Right ventricle myocardium inferior (tissue), 1 donor: ENCODE data around the gene PLK3. TPM values are rescaled to one million over a fixed set of nuclear protein-coding genes. Genes with fewer than 3 reads are reported as not detected.
A peak's percentile ranks its signal among the peaks of the same experiment; 100 is the strongest.
"Not testable (repeated sequence)": the region's sequence is repeated elsewhere in the genome, so short reads cannot be mapped to it uniquely, and the experiment has no call there.

Source experiments
- ATAC-seq: fragments of 200-7000 bp; cut with Tn5 transposase; one replicate; pipeline ENCODE4 v1.9.1; 2020; ENCODE audit warnings: mild to moderate bottlenecking, moderate library complexity
- DNase-seq: peaks from one replicate; pipeline ENCODE4 v3.0.0; 2021; ENCODE audit errors: missing footprints
- intact Hi-C: fragments of 100-400 bp; cut with DNase I; formaldehyde crosslinking; loops from one replicate; pipeline ENCODE4 v1.11.0; 2022
- long read RNA-seq: library from polyadenylated mRNA; unstranded; transcript quantifications from one replicate; pipeline ENCODE4 v2.0.0, GENCODE V29; 2021
- total RNA-seq: library from RNA; stranded (reverse); fragmentation: NEBNext Ultra II Directional; extraction: Animal tissue kit (Norgen Biotek cat#: 25700); gene quantifications from one replicate; pipeline ENCODE4 v1.2.1, GENCODE V29; 2021
- donor health status: DM: no; HTN: yes; CAD: no; lungs with severe emphysema.

Gene PLK3
- total RNA-seq, result 6.4 TPM
- long read RNA-seq, transcript PLK3-201 (15 exons, 2,492 nt), result major isoform, 5 of 10 reads
- long read RNA-seq, partial matches to known transcripts, result 1 of 10 reads
- long read RNA-seq, other reads (novel, unspliced or antisense), result 4 of 10 reads

DNA sequence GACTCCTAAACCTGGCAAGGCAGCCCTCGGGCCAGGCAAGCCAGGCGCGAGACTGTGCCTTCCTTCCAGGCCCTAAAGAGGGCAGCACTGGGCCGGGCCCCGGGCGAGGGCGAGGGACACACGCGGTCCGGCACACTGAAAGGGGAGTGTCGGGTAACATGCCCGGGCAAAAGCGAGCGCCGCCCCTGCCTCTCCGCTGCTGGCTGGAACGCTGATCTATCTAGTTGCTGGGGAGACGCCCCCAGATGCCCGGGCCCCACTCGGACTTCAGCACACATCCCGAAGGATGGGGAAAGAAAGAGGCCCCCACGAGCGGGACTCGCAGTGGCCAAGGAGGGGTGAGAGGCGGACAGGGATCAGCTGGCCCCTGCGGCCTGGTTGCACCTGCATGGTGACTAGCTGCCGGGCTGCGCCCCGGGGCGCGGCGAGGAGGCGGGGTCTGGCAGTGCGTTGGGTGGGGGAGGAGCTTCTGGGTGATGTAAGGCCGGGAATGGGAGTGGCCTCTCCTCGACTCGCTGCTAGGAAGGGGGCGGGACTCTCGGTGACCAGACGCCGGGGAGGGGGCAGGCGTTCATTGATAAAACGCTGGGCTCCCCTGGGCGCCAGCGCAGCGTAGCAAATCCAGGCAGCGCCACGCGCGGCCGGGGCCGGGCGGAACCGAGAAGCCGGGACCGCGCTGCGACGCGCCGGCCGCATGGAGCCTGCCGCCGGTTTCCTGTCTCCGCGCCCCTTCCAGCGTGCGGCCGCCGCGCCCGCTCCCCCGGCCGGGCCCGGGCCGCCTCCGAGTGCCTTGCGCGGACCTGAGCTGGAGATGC lies at the start of gene PLK3:
Gene PLK3 (plus strand): TSS at position 608 of the 815 bp plus-strand sequence. CDS start 87 bp downstream, at position 695.
- intact Hi-C loops, result loop anchor here (2.0 to 10.0 kb wide), 2 partner anchors 19 to 785 kb away; partner anchors contain the start of gene NASP
- DNase-seq (peak; percentile 99), ATAC-seq (peak; percentile 96)

DNA sequence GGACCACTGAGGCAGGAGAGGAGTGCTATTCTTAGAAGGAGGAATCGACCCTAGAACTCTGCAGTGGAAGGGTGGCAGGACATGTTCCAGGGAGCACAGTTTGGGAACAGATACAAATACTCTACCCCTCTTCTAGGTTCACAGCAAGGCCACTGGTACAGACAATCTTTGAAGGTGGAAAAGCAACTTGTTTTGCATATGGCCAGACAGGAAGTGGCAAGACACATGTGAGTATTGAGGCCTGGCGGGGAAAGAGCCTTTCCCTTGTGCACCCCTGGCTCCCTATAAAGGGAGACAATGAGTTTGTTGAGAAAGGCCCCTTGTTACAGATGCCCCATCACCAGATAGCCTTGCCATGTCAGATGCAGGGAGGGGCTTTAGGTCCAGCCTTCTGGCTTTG lies 42.8 kb upstream of the PLK3 start:
- ATAC-seq (no peak), DNase-seq (no peak)
- intact Hi-C loops, result no loop called here

GRCh38 chr1:44759077-44759476 lies 41.1 kb upstream of the PLK3 start:
- DNase-seq (no peak), ATAC-seq (no peak)
- intact Hi-C loops, result no loop called here

GRCh38 chr1:44760876-44761275 lies 39.3 kb upstream of the PLK3 start:
- DNase-seq, result no peak
- ATAC-seq, result no peak
- intact Hi-C loops, result no loop called here

DNA sequence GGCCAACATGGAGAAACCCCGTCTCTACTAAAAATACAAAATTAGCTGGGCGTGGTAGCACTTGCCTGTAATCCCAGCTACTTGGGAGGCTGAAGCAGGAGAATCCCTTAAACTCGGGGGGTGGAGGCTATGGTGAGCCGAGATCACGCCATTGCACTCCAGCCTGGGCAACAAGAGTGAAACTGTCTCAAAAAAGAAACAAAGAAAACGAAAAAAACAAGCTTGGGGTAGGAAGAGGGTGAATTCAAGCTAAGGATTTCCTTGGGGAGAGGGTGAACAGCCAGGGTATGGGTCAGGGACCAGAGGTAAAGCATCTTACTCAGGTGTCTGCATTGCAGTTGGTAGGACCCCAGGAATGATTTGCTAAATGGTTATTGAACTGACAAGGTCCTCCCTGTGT lies 33.8 kb upstream of the PLK3 start:
- intact Hi-C loops, DNase-seq, ATAC-seq: not testable (repeated sequence)

DNA sequence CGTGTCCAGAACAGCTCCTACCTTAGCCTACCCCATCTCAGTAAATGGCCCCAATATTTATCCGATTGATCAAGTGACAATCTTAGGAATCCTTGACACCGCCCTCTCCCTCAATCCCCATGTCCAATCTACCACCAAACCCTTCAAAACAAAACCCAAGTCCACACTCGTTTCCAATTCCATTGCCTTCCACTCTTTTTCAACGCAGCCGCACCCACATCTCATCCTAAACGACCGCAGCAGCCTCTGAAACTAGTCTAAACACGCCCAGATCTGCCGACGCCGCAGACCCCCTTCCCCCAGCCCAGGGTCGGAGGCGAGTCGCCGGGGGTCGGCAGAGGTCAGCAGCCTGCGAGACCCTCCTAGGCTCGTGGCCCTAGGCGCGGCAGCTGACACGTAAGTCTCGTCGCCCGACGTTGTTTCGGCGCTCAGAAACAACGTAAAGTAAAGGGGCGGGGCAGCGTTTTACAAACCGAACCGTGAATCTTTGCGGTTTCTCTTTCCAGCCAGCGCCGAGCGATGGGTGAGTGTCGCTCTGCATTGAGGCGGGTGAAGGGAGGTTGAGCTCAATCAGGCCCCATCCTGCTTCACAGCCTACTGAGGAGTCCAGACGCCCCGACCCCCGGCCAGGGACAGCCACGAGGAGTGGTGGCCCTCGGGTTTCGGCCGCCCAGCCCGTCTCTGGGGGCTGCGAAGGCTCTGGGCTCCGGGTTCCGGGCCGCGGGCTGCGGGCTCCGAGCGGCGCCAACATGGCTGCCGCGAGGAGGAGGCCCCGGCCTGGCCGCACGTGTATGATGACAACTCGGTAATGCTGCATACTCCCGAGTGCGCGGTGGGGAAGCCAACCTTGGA lies 24.9 kb upstream of the PLK3 start, which contains the start of gene RPS8:
Gene RPS8 (plus strand): TSS at position 463 of the 852 bp plus-strand sequence. CDS start 57 bp downstream, at position 520.
- ATAC-seq (peak; percentile 94), DNase-seq (peak; percentile 96)
- intact Hi-C loops, result loop anchor here (2.0 to 5.0 kb wide), 2 partner anchors 37 to 232 kb away; partner anchors contain the start of gene KIF2C

GRCh38 chr1:44775930-44776729 lies 24.0 kb upstream of the PLK3 start:
- DNase-seq, result no peak
- ATAC-seq, result no peak
- intact Hi-C loops, result loop anchor here (2.0 to 5.0 kb wide), 2 partner anchors 37 to 231 kb away; partner anchors contain the start of gene KIF2C

GRCh38 chr1:44776730-44777068 lies 23.5 kb upstream of the PLK3 start:
- DNase-seq (no peak), ATAC-seq (no peak)
- intact Hi-C loops, result loop anchor here (5.0 kb wide), 1 partner anchor 231 kb away; no protein-coding TSS in a partner anchor

DNA sequence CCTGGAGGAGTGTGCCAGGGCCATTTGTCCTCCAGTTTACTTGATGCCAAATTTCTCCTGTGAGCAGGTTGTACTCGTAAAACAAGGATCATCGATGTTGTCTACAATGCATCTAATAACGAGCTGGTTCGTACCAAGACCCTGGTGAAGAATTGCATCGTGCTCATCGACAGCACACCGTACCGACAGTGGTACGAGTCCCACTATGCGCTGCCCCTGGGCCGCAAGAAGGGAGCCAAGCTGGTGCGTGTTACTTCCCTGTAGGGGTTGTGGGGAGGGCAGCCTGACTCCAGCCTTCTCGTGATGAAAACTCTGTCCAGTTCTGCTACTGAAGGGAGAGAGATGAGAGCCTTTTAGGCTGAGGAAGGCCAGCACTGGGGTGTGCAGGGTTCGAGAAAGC lies 22.6 kb upstream of the PLK3 start:
- no peak for ATAC-seq
- intact Hi-C loops, result loop anchor here (5.0 kb wide), 1 partner anchor 230 kb away; no protein-coding TSS in a partner anchor
- DNase-seq, result no peak

DNA sequence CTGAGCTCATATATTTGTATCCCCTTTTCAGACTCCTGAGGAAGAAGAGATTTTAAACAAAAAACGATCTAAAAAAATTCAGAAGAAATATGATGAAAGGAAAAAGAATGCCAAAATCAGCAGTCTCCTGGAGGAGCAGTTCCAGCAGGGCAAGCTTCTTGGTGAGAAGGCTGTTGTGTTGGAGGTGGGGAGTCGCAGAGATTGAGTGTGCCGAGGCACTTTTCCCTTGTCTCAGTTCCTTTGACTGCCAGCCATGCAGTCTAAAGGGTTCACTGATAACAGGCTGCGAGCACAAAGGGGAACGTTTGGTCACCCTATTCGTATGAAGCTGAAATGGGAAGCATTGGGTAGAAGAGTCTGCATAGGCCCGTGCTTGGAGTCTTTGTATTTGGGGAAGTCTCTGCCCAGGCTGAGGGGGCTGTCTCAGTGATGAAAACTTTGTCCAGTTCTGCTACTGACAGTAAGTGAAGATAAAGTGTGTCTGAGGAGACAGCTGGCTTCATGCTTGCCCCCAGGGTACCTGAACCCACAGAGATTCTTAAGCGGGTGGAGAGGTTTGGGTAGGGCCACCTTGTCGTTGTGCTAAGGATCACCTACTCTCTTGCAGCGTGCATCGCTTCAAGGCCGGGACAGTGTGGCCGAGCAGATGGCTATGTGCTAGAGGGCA lies 22.1 kb upstream of the PLK3 start:
- intact Hi-C loops, result loop anchor here (5.0 kb wide), 1 partner anchor 229 kb away; no protein-coding TSS in a partner anchor
- no peak for ATAC-seq
- no peak for DNase-seq

GRCh38 chr1:44778705-44779576 lies 21.2 kb upstream of the PLK3 start:
- intact Hi-C loops, result loop anchor here (5.0 kb wide), 1 partner anchor 228 kb away; no protein-coding TSS in a partner anchor
- ATAC-seq (no peak), DNase-seq (no peak)

DNA sequence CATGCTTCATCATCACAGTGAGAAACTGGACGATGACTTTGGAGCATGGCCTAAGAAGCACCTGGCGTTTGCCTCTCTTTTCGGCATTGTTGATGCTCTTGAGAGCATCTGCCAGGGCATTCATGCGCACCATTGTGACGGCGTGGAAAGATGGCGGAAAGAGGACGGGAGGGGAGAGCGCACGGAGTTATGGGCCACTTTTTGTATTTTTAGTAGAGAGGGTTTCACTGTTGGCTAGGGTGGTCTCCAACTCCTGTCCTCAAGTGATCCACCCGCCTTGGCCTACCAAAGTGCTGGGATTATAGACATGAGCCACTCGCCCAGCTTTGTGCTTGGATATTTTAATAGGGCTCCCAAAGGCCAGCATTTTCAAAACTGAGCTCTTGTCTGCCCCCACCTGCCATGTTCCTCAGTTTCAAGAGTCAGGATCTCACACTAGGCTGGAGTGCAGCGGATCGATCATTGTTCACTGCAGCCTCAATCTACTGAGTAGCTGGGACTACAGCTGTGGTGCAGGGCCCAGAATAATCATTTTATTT lies 19.5 kb upstream of the PLK3 start:
- intact Hi-C loops, result no loop called here
- ATAC-seq (no peak), DNase-seq (no peak)

DNA sequence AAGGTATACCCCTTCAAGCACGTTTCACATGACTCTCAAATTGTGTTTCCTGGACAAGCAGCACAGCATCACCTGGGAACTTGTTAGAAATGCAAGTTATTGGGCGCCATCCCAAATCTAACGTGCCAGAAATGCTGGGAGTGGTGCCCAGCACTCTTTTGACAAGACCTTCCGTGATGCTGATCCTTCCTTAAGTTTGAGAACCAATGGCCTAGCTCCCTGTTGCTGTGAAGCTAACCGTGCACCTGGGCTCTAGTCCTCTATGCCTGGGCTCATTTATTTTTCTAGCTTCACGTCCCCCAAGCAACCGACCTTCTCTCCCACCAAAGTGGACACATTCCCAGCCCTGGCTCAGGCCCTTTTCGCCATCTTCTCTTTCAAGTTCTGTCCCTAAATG lies 16.5 kb upstream of the PLK3 start:
- ATAC-seq, result no peak
- intact Hi-C loops, result no loop called here
- DNase-seq, result no peak

GRCh38 chr1:44784094-44785028 lies 15.8 kb upstream of the PLK3 start:
- ATAC-seq (peak; percentile 38), DNase-seq (no peak)
- intact Hi-C loops, result no loop called here

DNA sequence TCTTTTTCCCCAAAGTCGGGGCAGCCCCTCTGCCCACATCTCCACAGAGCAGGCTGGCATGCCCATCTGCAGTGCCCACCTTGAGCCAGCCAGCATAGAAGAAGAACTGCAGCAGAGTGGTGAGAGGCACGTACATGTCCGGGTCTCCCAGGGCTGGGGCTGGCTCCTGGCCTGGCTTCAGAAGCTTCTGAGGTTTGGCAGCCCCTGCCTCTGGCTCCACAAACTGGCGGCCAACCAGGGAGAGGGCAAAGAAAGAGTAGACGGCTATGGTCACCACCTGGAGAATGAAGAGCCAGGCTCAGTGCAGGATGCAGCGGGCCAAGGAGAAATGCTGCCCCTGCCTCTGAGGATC lies 15.2 kb upstream of the PLK3 start:
- ATAC-seq, result no peak
- no peak for DNase-seq
- intact Hi-C loops, result no loop called here
